Urothelium cell line (cell line): ENCODE measurements around the gene TTPAL.

Experiments
- DNase-seq: peaks from one replicate; pipeline ENCODE4 v3.0.0; 2011; ENCODE audit warnings: low spot score, mixed read lengths
- FAIRE-seq: peaks from 2 replicates; lab custom pipeline; 2011; peaks lifted over from hg19 to GRCh38; lab: Jason Lieb, UNC

Gene TTPAL

DNA sequence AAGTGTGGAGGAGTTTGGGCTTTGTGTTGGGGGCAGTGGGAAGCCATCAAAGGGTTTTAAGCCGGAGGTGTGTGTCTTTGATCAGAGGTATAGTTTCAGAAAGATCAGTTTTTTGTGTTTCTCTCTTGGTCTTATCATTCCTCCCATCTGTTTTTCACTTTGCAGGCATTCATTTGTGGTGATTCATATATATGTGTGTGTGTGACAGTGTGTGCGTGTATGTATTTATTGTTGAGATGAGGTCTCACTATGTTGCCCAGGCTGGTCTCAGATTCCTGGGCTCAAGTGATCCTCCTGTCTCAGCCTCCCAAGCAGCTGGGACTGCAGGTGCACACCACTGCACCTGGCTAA, 57.3 kb downstream of the TTPAL start:
- no peak for DNase-seq
- no peak for FAIRE-seq

DNA sequence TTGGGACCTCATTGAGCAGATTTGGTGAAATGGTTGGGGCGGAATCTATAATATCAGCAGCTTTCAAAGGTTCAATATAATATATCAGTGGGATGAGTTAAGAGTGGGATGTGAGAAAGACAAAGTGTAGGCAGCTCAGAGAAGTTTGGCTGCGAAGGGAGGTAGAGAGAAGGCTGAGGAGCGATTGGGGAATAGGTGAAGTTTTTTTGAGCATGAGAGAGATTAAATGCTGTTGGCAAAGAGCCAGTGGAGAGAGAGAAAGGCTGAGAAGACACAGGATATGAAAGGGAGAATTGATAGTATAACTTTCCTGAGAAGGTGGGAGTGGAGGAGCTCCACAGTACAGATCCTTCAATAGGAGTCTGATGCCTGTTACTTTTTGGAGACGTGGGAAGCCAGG, 58.3 kb downstream of the TTPAL start:
- DNase-seq, result no peak
- no peak for FAIRE-seq

DNA sequence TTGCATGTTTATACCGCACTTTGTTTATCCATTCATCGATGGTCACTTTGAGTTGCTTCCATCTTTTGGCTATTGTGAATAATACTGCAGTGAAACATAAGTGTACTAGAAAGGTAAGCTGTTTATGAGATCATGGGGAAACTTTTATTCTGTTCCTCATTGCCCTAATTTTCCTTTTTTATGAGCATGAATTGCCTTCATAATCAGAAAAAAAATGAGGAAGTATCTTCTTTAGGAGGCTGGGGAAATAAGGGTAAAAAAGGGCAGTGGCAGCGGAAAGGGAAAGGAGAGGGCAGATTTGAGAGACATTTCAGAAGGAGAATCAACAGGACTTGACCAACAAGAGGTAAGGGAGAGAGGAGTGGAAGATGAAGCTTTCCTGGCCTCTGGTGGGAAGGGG, 60.5 kb downstream of the TTPAL start:
- no peak for FAIRE-seq
- DNase-seq, result no peak

DNA sequence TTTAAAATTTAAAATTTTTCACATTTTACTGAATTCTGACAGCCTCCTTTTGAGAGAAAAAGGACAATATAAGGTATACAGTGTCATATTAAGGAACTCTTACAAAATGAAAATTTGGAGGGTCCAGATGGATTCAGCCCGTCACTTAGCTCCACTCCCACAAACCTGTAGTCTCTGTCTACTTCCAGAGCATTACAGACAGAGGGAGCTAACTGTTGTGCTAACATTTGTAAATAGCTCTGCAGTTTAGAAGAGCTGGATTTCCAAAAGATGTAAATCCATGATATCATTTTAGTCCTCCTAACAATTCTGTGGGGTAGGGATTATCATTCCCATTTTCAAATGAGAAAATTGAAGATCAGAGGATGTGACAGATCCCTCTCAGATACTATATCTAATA, 62.3 kb downstream of the TTPAL start:
- no peak for FAIRE-seq

DNA sequence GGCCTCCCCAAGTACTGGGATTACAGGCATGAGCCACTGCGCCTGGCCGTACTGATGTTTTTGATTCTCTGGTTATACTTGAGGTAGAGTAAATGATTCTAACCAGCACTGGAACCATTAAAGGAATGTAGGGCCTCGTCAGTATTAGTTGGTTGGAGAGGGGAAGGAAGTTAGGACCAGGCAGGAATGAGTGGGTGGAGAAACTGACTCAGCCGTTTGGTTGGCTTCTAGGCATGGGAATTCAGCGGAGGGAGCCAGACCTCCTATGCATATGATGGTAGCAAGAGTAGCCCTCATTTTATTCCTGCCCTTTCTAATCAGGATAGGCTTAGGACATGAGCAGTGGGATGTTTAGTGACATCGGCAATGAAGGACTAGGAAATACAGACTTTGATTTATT, 65.2 kb downstream of the TTPAL start:
- peak; percentile 66 for DNase-seq
- no peak for FAIRE-seq

More for the DNA sequence above, 62.3 kb downstream of the TTPAL start:
- DNase-seq, result no peak

DNA sequence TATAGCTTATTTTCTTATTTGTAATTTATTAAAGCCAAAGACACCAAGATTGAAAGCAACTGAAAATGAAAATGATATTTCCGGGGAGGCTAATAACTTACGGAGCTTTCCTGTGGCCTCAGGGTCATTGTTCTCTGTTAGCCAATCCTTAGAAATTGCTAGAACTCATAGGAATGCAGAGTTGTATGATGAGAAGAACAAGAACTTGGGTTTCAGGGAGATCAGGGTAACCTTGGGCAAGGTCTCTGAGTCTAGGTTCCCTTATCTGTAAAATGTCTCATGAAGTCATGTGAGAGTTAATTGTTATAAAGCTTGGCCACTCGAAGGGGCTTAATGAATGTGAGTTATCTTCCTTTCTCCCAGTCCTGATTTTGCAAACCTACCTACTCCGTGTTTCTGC, 66.3 kb downstream of the TTPAL start:
- DNase-seq, result no peak
- FAIRE-seq, result no peak

DNA sequence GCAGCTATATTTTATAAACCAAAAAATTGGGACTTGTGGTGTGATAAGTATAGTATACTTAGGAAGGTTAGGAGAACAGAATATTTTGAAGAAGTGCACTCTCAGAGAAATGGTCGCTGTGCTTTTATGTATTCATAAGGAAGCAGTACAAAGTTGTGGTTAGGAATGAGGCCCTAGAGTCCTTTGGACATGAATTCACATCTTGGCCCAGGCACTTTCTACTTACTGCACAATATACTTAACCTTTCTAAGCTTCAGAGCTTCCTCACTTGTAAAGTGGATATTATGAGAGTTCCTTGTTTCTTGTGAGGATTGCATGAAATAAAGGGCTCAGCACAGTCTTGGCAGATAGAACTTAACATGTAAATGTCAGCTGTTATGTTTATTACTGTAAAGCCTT, 67.2 kb downstream of the TTPAL start:
- FAIRE-seq, result no peak
- no peak for DNase-seq

DNA sequence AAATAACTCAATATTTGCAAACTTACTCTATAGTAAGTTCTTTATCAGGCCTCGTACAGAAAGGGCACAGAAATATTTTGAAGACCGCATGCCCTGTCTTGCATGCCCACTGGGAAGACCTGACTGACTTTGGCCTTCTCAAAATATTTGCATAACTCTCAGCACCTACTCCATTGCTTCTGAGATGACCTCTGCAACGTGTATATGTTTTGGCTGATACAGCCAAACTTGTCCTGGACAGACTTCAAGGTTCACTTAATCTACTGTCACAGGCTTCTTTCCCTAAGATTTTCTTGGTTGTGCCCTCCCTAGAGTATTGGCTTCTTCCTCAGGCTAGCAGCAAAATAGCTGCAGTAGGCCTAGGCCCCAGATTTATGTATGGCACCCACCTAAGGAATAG, 67.7 kb downstream of the TTPAL start:
- DNase-seq, result no peak
- no peak for FAIRE-seq
